GM06990 (cell line): ENCODE data around the gene IFI27L1.

ENCODE experiments used
- DNase-seq: peaks from one replicate; pipeline ENCODE4 v3.0.0-alpha.2; 2011; ENCODE audit not compliant: insufficient read length; ENCODE audit errors: extremely low read depth
- H3K27me3 ChIP-seq: replicated peaks from 2 replicates; pipeline ENCODE4 v1.6.0; 2011; ENCODE audit warnings: low read length; ENCODE audit not compliant: control insufficient read depth, insufficient read depth
- H3K36me3 ChIP-seq: 2 replicates; pipeline ENCODE4 v1.5.1; 2011; ENCODE audit warnings: low read length; ENCODE audit not compliant: control insufficient read depth, insufficient read depth
- H3K4me3 ChIP-seq: replicated peaks from 2 replicates; pipeline ENCODE4 v1.5.1; 2011; ENCODE audit warnings: low read depth, mild to moderate bottlenecking, control low read depth, low read length
- TF ChIP-seq, protein P1 (sequence below): IDR thresholded peaks from 2 replicates; pipeline ENCODE4 v1.5.1; 2011; ENCODE audit warnings: low read length, control low read depth, mild to moderate bottlenecking, inconsistent platforms; ENCODE audit not compliant: insufficient read depth, poor library complexity, severe bottlenecking

Gene IFI27L1

GRCh38 chr14:94135476-94135875, 54.4 kb downstream of the IFI27L1 start:
- Histone ChIP-seq H3K36me3 (no peaks in the 10 kb centered on the region), H3K27me3 (no peaks in the 10 kb centered on the region; the same call in 1 of the 2 replicates), H3K4me3 (no peak overlapping the region)
- DNase-seq, result no peak
- TF ChIP-seq, protein P1, sequence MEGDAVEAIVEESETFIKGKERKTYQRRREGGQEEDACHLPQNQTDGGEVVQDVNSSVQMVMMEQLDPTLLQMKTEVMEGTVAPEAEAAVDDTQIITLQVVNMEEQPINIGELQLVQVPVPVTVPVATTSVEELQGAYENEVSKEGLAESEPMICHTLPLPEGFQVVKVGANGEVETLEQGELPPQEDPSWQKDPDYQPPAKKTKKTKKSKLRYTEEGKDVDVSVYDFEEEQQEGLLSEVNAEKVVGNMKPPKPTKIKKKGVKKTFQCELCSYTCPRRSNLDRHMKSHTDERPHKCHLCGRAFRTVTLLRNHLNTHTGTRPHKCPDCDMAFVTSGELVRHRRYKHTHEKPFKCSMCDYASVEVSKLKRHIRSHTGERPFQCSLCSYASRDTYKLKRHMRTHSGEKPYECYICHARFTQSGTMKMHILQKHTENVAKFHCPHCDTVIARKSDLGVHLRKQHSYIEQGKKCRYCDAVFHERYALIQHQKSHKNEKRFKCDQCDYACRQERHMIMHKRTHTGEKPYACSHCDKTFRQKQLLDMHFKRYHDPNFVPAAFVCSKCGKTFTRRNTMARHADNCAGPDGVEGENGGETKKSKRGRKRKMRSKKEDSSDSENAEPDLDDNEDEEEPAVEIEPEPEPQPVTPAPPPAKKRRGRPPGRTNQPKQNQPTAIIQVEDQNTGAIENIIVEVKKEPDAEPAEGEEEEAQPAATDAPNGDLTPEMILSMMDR, result no peak

DNA sequence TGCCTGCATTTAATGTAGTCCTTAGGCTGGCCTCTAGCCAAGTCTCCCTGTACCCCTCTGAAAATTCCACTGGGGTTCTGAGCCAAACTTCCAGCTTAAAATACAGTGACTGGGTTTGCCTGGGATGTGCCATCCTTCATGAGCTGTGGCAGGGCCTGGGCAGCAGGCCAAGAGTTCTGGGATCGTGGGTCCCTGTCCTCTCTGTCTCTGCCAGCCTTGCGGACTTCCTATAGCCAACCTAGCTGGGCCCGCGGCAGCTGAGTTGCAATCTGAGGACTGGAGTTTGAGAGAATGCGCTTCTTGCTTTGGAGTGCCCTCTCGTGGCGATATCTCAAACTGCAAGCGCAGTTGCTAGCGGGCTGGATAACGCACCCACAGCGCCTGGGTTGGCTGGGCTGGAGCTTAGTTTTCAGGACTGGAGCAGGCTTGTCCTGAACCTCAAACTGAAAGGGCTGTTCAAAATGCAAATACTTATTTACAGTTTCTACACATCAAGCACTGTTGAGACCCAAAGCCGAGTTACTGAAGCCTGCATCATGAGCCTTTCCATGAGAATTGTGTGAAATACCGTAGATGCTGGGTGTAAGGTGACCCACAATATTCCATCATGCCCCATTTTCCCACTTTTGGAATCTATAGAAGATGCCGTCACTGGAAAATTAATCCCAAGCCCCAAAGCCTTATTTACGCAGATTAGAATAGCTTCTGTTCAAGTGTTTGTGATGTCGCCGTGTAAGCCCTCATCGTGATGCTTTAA, 55.6 kb downstream of the IFI27L1 start:
- TF ChIP-seq, protein P1, result peak; percentile 94
- no peaks in the 10 kb centered on the region for H3K36me3 ChIP-seq
- H3K27me3 ChIP-seq, result no peaks in the 10 kb centered on the region; the same call in 1 of the 2 replicates
- H3K4me3 ChIP-seq, result no peak overlapping the region
- DNase-seq, result peak; percentile 52

- TF ChIP-seq, protein P1, result no peak
- no peaks in the 10 kb centered on the region; the same call in 1 of the 2 replicates for H3K27me3 ChIP-seq
- no peak for DNase-seq
Observed at GRCh38 chr14:94138251-94138650, 57.1 kb downstream of the IFI27L1 start.

GRCh38 chr14:94139006-94139405, 57.9 kb downstream of the IFI27L1 start:
- Histone ChIP-seq H3K4me3 (no peak overlapping the region), H3K27me3 (no peaks in the 10 kb centered on the region; the same call in 1 of the 2 replicates), H3K36me3 (no peaks in the 10 kb centered on the region)
- DNase-seq, result no peak
- TF ChIP-seq, protein P1, result no peak

More at GRCh38 chr14:94138251-94138650, 57.1 kb downstream of the IFI27L1 start:
- H3K4me3 ChIP-seq, result no peak overlapping the region
- no peaks in the 10 kb centered on the region for H3K36me3 ChIP-seq

DNA sequence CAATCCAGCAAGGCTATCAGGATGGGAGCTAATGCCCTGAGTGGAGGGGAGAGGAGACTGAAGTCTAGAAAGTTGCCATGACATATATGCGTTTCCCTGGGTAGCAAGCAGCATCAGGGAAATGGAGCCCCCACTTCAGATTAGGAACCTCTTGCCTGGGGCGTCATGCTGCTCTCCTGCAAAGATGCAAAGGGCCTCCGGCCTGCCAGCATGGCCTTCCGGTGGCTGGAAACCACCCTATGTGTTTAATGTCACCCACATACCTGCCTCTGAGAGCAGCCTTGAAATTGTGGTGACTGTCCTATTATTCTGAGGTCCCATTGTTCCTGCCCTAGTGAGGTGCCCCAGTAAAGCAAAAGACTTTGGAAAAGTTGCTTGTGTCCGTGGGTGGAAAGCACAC, 58.3 kb downstream of the IFI27L1 start:
- no peaks in the 10 kb centered on the region; the same call in 1 of the 2 replicates for H3K27me3 ChIP-seq
- DNase-seq, result no peak
- TF ChIP-seq, protein P1, result no peak
- H3K36me3 ChIP-seq, result no peaks in the 10 kb centered on the region
- H3K4me3 ChIP-seq, result no peak overlapping the region

DNA sequence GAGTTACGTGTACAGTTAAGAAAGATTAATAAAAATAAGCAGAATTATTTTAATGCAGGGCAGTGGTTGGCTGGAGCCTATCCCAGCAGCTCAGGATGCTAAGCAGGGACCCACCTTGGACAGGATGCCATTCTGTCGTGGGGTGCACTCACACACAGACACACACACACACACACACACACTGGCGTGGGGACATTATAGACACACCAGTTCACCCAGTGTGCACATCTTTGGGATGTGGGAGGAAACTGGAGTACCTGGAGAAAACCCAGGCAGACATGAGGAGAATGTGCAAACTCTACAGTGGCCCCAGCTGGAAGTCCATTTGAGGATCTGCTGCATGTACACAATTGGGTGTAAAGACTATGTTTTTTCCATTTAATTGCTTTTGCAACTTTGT, 61.1 kb downstream of the IFI27L1 start:
- no peaks in the 10 kb centered on the region; the same call in 1 of the 2 replicates for H3K27me3 ChIP-seq
- TF ChIP-seq, protein P1, result no peak
- no peak overlapping the region for H3K4me3 ChIP-seq
- H3K36me3 ChIP-seq, result no peaks in the 10 kb centered on the region
- DNase-seq, result no peak
